GM19395 (cell line): ENCODE results near the gene ETV2.
A peak's percentile ranks its signal among the peaks of the same experiment; 100 is the strongest.
"Not testable (repeated sequence)": the region's sequence is repeated elsewhere in the genome, so short reads cannot be mapped to it uniquely, and the experiment has no call there.

Source experiments
- ATAC-seq: cut with Tn5 transposase; IDR thresholded peaks from one replicate; pipeline ENCODE4 v1.9.1; 2021; ENCODE audit warnings: mild to moderate bottlenecking, moderate library complexity; ENCODE audit not compliant: unreplicated experiment

Gene ETV2

DNA sequence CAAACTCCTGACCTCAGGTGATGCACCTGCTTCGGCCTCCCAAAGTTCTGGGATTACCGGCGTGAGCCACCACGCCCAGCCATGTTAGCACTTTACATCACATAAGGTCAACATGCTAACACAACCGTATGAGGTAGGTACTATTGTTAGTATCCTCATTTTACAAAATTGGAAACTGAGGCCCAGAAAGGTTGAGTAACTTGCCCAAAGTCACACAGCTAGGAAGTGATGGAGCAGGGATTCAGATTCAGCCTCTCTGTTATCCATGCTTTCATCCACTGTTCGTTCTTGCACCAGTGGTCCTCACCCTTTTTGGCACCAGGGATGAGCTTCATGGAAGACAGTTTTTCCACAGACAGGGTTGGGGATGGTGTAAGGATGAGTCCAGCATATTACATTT, 15.2 kb downstream of the ETV2 start:
- ATAC-seq: no peak

DNA sequence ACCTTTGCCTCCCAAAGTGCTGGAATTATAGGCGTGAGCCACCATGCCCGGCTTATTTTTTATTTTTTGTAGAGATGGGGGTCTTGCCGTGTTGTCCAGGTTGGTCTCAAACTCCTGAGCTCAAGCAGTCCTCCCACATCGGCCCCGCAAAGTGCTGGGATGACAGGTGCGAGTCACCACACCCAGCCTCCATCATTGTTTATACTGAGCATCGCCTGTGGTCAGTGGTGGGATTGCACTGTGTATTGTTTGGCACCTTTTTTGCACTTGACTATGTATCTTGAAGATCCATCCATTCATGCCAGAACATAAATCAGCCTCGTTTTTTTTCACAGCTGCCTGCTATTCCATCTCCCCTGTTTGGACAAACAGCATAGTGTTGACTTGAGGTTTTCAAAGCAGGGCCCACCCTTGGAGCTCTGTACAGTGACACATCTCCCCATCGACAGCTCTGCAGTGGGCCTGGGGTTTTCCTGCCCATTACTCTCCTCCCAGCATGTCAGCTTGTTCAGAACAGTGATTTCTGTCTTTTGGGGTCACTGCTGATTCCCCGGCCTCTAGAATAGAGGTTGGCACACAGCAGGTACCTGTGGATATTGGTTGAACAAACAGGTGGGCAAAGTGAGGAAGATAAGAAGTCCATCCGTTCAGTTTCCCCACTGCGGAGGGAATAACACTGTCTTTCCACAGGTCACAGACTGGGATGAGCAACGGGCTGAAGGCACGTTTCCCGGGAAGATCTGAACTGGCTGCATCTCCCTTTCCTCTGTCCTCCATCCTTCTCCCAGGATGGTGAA, 16.6 kb downstream of the ETV2 start:
- no peak for ATAC-seq

DNA sequence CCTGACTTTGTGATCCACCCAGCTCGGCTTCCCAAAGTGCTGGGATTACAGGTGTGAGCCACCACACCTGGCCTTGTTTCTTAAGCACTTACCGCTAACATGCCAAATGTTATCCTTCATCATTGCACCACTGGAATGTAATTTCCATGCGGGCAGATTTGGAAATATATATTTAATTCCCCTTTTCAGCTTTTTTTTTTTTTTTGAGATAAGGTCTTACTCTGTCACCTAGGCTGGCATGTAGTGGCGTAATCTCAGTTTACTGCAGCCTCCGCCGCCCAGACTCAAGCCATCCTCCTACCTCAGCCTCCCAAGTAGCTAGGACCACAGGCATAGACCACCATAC, 20.4 kb downstream of the ETV2 start:
- ATAC-seq: no peak

DNA sequence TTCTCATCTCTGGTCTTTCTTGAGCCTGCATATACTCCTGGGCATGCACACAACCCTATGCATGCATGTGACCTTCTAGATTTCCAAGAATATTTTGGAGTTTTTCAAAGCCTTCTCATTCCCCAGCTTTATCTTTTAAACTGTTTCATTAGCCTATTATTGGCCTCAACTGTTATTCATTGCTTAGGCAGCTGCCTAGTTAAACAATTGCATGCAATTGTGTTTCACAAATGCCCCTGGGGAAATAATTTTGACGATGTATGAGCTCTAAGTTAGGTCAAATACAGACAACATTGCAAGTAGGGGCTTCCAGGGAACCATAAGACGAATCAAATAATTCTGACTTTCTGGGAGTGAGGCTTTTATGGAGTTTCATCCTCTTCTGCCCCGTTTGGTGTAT, 22.4 kb downstream of the ETV2 start:
- no peak for ATAC-seq

DNA sequence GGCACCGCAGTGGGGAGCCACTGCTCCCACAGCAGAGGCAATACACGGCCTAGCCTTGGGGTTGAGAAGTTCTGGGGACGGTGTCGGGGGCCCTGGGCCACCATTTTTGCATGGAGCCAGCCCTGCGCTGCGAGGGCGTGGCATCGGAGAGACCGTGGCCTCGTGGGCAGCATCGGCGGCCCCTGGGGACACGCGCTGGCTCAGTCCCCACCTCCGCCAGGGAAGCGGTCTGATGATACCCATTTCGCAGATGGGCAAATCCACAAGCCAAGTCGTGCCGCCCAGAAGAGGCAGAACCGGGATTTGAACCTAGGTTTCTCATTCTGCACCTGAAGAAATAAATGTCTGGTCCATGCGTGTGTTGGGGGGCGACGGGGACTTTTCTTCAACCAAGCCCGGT, 23.6 kb downstream of the ETV2 start:
- ATAC-seq: no peak

DNA sequence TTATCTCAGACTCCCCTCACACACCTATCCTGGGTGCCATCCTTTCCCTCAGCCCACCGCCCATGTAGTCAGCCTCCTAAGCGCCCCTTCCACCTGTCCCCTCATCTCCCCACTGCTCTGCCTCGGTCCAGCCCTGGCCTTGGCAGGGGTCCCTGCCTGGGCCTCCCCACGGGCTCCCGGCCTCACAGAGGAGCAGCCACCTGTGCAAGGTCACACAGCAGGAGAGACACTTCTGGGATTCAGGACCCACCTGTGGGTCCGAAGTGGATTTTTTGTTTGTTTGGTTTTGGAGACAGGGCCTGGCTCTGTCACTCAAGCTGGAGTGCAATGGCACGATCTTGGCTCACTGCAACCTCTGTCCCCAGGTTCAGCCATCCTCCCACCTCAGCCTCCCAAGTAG, 24.1 kb downstream of the ETV2 start:
- no peak for ATAC-seq

DNA sequence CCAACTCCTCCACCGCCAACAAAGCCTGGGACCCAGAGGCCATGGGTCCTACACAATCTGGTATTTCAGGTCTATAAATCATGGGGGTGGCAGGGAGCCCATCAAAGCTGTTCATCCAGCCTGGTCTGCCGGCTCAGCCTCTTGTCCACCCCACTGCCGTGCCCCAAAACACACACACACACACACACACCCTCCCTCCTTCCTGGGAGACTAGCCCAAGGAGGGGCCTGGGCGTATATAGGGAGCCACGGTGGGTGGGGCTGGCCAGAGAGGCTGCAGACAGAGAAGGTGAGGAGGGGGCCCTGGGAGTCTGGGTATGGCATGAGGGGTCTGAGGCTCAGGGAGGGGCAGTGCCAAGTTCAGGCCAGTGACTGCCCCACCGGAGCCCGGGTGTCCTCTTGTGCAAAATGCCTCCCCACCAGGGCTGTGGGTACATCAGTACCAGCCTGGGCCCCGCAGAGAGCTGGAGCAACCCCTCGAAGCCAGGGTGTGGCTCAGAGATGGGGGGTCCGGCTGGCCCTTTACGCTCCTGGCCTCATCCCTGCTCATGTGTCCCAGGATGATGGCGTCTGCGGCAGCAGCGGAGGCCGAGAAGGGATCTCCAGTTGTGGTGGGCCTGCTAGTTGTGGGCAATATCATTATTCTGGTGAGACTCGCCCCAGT, 24.8 kb downstream of the ETV2 start, which contains the start of gene UPK1A:
Gene UPK1A (plus strand): TSS at position 267 of the 663 bp plus-strand sequence. CDS start 296 bp downstream, at position 563.
- ATAC-seq: no peak

DNA sequence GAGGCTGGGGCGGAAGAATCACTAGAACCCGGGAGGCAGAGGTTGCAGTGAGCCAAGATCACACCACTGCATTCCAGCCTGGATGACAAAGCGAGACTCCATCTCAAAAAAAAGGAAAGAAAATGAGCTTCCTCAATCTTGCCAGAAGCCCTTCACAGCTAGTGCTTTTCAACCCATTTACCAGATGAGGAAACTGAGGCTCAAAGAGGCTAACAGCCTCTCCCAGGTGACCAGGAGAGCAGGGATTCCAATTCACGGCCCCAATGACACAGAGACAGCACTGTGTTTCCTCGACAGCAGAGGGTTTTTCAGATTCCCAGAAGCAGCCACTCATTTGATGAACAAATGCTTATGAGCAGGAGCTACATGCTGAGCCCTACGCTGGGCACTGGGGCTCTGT, 28.0 kb downstream of the ETV2 start:
- no peak for ATAC-seq

DNA sequence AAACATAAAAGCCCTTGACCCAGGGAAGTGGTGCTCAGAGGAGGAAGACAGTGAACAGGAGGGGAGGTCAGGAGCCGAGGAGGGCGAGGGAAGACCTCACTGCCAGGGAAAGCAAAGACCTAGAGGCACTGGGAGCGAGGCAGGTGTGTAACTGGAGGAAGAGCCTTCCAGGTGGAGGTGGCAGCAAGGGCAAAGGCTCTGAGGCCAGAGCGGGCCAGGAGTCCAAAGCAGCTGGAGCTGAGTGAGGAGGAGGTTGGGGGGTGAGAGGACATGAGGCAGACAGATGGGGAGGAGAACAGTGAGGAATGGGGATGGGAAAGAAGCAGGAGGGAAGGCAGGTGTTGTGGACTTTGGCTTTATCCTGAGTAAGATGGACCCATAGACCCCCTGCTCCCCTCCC, 28.4 kb downstream of the ETV2 start:
- no peak for ATAC-seq

DNA sequence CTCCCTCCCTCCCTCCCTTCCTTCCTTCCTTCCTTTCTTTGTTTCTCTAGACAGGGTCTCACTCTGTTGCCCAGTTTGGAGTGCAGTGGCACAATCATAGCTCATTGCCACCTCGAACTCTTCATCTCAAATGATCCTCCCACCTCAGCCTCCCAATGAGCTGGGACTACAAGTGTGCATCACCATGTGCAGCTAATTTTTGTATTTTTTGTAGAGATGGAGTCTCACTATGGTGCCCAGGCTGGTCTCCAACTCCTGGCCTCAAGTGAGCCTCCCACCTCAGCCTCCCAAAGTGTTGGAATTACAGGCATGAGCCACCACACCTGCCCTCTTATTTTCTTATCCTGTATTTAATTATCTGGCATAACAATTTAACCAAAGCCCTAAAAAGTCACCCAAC, 29.1 kb downstream of the ETV2 start:
- no peak for ATAC-seq

DNA sequence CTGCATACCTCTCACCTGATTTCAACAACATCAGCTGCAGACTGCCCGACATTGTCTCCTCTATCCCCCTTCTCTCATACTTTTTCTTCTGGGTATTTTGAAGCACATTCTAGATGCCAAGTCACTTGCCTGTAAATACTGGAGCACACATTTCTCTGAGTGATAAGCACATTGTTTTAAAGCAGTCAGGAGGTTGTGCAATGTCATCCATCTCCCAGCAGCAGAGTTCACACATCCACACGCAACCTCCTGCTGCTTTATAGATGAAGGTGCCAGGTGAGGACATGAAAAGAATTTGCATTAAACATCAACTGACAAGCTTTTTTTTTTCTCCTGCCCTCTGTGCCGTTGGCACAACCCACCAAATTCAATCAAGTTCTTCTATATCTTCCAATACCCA, 30.3 kb downstream of the ETV2 start:
- no peak for ATAC-seq

DNA sequence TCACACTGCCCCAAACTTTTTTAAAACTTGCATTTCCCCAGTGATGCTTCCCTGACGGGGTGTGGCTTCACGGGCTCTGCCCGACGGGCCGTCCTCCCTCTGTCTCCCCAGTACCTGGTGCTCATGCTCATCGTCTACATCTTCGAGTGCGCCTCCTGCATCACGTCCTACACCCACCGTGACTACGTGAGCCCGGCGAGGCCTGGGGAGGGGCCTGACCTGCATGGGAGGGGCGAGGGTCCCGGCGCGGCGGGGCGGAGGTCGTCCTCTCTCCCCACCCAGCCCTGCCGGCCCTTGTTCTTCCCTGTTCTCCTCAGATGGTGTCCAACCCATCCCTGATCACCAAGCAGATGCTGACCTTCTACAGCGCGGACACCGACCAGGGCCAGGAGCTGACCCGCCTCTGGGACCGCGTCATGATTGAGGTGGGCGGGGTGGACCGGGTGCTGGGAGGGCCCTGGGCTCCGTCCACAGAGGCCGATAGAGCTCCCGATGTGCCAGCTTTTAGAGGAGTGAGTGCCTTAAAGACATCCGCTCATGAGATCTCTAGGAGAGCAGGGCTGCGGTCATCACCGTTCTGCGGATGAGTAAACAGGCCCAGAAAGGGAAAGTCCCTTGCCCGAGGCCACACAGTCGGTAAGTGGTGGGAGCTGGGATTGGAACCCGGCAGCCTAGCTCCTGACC, 31.7 kb downstream of the ETV2 start:
- ATAC-seq: no peak

DNA sequence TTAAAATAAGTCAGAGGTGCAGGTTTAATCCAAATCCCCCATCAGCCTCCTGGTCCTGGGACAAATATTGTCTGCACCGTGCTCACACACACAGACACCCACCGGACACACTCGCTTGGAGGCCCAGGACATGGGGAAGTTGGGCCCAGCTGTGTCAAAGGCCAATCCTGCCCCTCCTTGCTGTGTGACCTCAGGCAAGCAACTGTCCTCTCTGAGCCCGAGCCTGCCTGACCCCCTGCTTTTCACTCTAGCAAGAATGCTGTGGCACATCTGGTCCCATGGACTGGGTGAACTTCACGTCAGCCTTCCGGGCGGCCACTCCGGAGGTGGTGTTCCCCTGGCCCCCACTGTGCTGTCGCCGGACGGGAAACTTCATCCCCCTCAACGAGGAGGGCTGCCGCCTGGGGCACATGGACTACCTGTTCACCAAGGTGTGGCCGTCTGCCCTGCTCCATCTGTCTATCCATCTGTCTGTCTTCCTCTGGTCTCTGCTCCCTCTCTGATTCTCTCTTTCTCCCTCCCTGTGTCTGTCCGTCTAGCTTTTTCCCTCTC, 34.1 kb downstream of the ETV2 start:
- ATAC-seq: no peak

DNA sequence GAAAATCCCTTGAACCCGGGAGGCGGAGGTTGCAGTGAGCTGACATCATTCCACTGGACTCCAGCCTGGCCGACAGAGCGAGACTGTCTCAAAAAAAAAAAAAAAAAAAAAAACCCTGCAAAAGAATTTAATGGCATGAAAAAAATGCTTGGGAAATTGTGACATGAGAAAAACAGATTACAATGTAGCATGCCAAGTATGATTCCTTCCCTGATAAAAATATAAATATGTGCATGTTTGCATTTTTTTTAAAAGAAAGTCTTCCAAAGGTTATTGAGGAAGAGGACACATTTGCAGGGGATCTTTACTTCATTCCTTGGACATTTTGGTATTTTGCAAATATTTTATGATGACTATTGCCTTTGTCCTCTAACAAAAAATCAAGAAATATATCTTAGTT, 48.3 kb downstream of the ETV2 start:
- no peak for ATAC-seq

DNA sequence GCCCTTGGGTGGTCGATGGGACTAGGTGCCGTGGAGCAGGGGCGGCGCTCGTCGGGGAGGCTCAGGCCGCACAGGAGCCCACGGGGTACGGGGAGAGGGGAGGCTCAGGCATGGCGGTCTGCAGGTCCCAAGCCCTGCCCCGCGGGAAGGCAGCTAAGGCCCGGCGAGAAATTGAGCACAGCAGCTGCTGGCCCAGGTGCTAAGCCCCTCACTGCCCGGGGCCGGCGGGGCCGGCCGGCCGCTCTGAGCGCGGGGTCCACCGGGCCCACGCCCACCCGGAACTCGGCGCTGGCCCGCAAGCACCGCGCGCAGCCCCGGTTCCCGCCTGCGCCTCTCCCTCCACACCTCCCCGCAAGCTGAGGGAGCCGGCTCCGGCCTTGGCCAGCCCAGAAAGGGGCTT, 49.6 kb downstream of the ETV2 start:
- not testable (repeated sequence) for ATAC-seq

DNA sequence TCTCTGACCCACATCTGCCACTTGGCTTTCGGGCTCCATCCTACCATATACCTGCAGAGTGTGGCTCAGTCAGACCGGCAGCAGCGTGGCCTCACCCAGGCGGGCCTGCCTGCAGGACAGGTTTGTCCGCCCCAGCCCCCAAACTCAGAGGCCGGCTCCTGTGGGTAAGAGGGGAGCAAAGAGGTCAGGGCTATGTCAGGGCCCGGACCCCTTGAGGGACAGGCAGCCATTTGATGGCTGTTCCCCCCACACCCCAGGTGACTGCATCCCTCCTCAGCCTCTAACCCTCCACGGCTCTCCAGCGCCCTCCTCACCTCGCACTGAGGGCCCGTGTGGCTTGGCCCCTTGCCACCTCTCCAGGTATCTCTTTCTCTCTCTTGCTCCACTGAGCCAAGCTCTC, 50.5 kb downstream of the ETV2 start:
- ATAC-seq: no peak

DNA sequence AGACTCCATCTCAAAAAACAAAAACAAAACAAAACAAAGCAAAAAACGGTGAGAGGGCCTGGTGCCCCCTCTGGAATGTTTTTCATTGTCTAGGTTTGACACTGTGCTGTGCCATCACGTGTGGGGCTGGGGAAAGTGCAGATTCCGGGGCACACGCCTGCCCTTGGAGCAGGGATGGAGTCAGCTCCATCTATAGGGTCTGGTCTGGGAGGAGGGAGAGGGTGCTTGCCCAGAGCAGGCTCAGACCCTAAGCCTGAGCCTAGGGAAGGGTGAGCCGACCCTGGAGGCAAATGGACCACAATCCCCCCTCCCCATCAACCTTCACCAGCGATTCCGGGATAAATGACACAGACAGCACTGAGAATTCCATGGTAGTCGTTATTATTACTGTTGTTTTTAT, 51.9 kb downstream of the ETV2 start:
- peak; percentile 17 for ATAC-seq

DNA sequence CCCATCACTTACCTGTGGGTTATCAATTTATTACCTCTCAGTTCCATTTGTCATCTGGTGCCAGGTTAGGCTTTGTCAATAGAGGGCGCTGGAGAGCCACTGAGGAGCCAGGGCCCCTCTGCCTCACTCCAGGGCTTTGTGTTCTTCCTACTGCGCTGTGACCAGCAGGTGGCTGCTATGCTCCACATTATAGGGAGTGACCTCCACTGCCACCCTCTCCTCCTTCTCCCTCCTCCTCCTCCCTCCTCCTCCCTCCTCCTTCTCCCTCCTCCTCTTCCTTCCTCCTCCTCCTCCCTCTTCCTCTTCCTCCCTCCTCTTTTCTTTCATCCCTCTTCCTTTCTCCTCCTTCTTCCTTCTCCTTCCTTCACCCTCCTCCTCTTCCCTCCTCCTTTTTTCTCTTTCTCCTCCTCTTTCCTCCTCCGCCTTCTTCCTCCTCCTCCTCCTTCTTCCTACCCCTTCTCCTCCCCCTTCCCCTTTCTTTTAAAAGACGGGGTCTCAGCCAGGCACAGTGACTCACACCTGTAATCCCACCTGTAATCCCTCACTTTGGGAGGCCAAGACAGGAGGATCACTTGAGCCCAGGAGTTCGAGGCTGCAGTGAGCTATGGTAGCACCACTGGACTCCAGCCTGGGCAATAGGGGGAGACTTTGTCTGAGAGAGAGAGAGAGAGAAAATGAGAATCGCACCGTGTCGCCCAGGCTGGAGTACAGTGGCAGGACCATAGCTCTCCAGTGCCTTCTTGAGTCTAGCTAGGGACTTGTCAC, 52.5 kb downstream of the ETV2 start:
- peak; percentile 73 for ATAC-seq
